Esophagus muscularis mucosa (tissue), 4 donors: Measurements from ENCODE around the gene PLA2G12A. TPM values are rescaled to one million over a fixed set of nuclear protein-coding genes. Genes with fewer than 3 reads are reported as not detected.

Experiments
- DNase-seq: peaks from one replicate; pipeline ENCODE4 v3.0.0-alpha.2; 2017; ENCODE audit errors: extremely low spot score
- H3K27ac ChIP-seq, 4 donors: fragments of 200-600 bp; sonication (generic); replicated peaks in 1 of 4; 1 replicate in 3 of 4; 2 replicates in 1 of 4; pipeline ENCODE4 v1.5.1; 2016 to 2019; ENCODE audit warnings: mild to moderate bottlenecking in 1 of 4
- H3K27me3 ChIP-seq, 4 donors: fragments of 200-600 bp; sonication (generic); one replicate each; pipeline versions ENCODE4 v1.5.1 to v1.6.0; 2016 to 2019
- H3K36me3 ChIP-seq, 4 donors: fragments of 200-600 bp; sonication (generic); one replicate each; pipeline ENCODE4 v1.5.1; 2016 to 2019
- H3K4me1 ChIP-seq, 4 donors: fragments of 200-600 bp; sonication (generic); one replicate each; pipeline ENCODE4 v1.5.1; 2016 to 2019
- H3K4me3 ChIP-seq, 4 donors: fragments of 200-600 bp; sonication (generic); 1 replicate in 2 of 4; 2 replicates in 2 of 4; pipeline ENCODE4 v1.5.1; 2016 to 2019; ENCODE audit warnings: mild to moderate bottlenecking in 4 of 4, moderate library complexity in 1 of 4
- H3K9me3 ChIP-seq, 4 donors: fragments of 200-600 bp; sonication (generic); 1 replicate in 3 of 4; 2 replicates in 1 of 4; pipeline ENCODE4 v1.5.1; 2016 to 2019
- CTCF ChIP-seq, 3 experiments: fragments of 200-600 bp in 2 of 3; fragments of 450-650 bp in 1 of 3; sonication (generic) in 2 of 3; IDR thresholded peaks; one replicate each; pipeline ENCODE4 v1.5.1; 2017 to 2019; ENCODE audit warnings: antibody characterized with exemption in 3 of 3, mild to moderate bottlenecking in 2 of 3, moderate library complexity in 1 of 3
- EP300 ChIP-seq: sonication (generic); formaldehyde crosslinking; IDR thresholded peaks from one replicate; pipeline ENCODE4 v1.6.1; 2017; ENCODE audit warnings: antibody characterized with exemption
- POLR2A ChIP-seq: fragments of 450-650 bp; IDR thresholded peaks from one replicate; pipeline ENCODE4 v1.6.1; 2017; ENCODE audit warnings: antibody characterized with exemption, moderate library complexity, mild to moderate bottlenecking, low read depth
- POLR2AphosphoS5 ChIP-seq, 2 donors: sonication (generic); formaldehyde crosslinking; IDR thresholded peaks; one replicate each; pipeline ENCODE4 v1.6.1; 2017; ENCODE audit warnings: antibody characterized with exemption in 2 of 2
- WGBS: methylation state at CpG from one replicate; pipeline ENCODE4 v1.1.5; 2018; 5-methylcytosine and 5-hydroxymethylcytosine counted together
- intact Hi-C: fragments of 100-400 bp; cut with DNase I; formaldehyde crosslinking; loops from one replicate; pipeline ENCODE4 v1.15.1; 2023
- total RNA-seq, 4 donors: library from RNA; depleted of rRNA; stranded (reverse); fragments of >200 nt; gene quantifications; one replicate each; pipeline versions ENCODE4 v1.1.0 to v1.2.1, GENCODE V29; 2016

Gene PLA2G12A
- total RNA-seq, 4 donors from 2014 or later, result 18.8 to 24.5 (median 23.4) TPM

GRCh38 chr4:109749388-109750082 lies 19.7 kb upstream of the PLA2G12A start:
- Histone ChIP-seq H3K9me3 (no peaks in the 10 kb centered on the region), H3K4me1 (no peaks in the 10 kb centered on the region), H3K27me3 (no peaks in the 10 kb centered on the region), H3K27ac (no peak overlapping the region), H3K36me3 (no peaks in the 10 kb centered on the region), H3K4me3 (no peak overlapping the region)
- no peak for TF ChIP-seq POLR2A
- no peak for DNase-seq
- intact Hi-C loops, result no loop called here
- WGBS, result 80% methylated on average over 7 of the region's 7 CpGs

GRCh38 chr4:109748114-109748513 lies 18.2 kb upstream of the PLA2G12A start:
- no peak overlapping the region for H3K4me3 ChIP-seq
- intact Hi-C loops, result no loop called here

GRCh38 chr4:109746728-109747127 lies 16.9 kb upstream of the PLA2G12A start:
- DNase-seq, result no peak
- TF ChIP-seq EP300 (no peak), POLR2AphosphoS5 (IDR thresholded peaks at IDR 0.05) (no peak), CTCF (IDR thresholded peaks at IDR 0.05) (no peak), POLR2A (no peak)
- 77% methylated on average over 2 of the region's 2 CpGs for WGBS
- Histone ChIP-seq H3K36me3 (no peaks in the 10 kb centered on the region), H3K27me3 (no peaks in the 10 kb centered on the region), H3K4me3 (no peak overlapping the region), H3K9me3 (no peaks in the 10 kb centered on the region), H3K27ac (no peak overlapping the region), H3K4me1 (no peaks in the 10 kb centered on the region)
- intact Hi-C loops, result no loop called here

More at GRCh38 chr4:109748114-109748513, 18.2 kb upstream of the PLA2G12A start:
- Histone ChIP-seq H3K9me3 (no peaks in the 10 kb centered on the region), H3K27me3 (no peaks in the 10 kb centered on the region), H3K36me3 (no peaks in the 10 kb centered on the region), H3K4me1 (no peaks in the 10 kb centered on the region), H3K27ac (no peak overlapping the region)
- 86% methylated on average over 1 of the region's 1 CpG for WGBS
- TF ChIP-seq POLR2AphosphoS5 (IDR thresholded peaks at IDR 0.05) (no peak), EP300 (no peak), POLR2A (no peak), CTCF (IDR thresholded peaks at IDR 0.05) (no peak)
- no peak for DNase-seq

GRCh38 chr4:109745830-109746229 lies 16.0 kb upstream of the PLA2G12A start:
- Histone ChIP-seq H3K36me3 (no peaks in the 10 kb centered on the region), H3K4me1 (no peaks in the 10 kb centered on the region), H3K4me3 (no peak overlapping the region), H3K27me3 (no peaks in the 10 kb centered on the region), H3K27ac (no peak overlapping the region), H3K9me3 (no peaks in the 10 kb centered on the region)
- no peak for DNase-seq
- intact Hi-C loops, result no loop called here
- no peak for TF ChIP-seq CTCF (IDR thresholded peaks at IDR 0.05)
- TF ChIP-seq POLR2A, result no peak

- H3K36me3 ChIP-seq, result no peaks in the 10 kb centered on the region
- H3K27ac ChIP-seq, result no peak overlapping the region
- H3K4me1 ChIP-seq, result no peaks in the 10 kb centered on the region
- H3K4me3 ChIP-seq, result no peak overlapping the region
- no peak for TF ChIP-seq CTCF (IDR thresholded peaks at IDR 0.05)
- no peak for TF ChIP-seq POLR2A
- no peak for TF ChIP-seq POLR2AphosphoS5 (IDR thresholded peaks at IDR 0.05)
- TF ChIP-seq EP300, result no peak
- H3K27me3 ChIP-seq, result no peaks in the 10 kb centered on the region
- DNase-seq, result no peak
- WGBS, result 91% methylated on average over 3 of the region's 3 CpGs
- H3K9me3 ChIP-seq, result no peaks in the 10 kb centered on the region
- intact Hi-C loops, result no loop called here
Measured at GRCh38 chr4:109739547-109739946, 9.7 kb upstream of the PLA2G12A start.
